HG02981 (cell line): ENCODE measurements around the gene ZCCHC8.
"Not testable (repeated sequence)": the region's sequence is repeated elsewhere in the genome, so short reads cannot be mapped to it uniquely, and the experiment has no call there.

Source experiments
- ATAC-seq: cut with Tn5 transposase; IDR thresholded peaks from one replicate; pipeline ENCODE4 v1.9.1; 2021; ENCODE audit warnings: mild to moderate bottlenecking, moderate library complexity; ENCODE audit not compliant: unreplicated experiment

The ZCCHC8 gene

GRCh38 chr12:122473543-122474323 lies 27.0 kb downstream of the ZCCHC8 start:
- no peak for ATAC-seq

GRCh38 chr12:122471324-122472226 lies 29.2 kb downstream of the ZCCHC8 start:
- no peak for ATAC-seq

GRCh38 chr12:122470576-122470975 lies 30.2 kb downstream of the ZCCHC8 start:
- not testable (repeated sequence) for ATAC-seq

GRCh38 chr12:122469856-122470255 lies 30.9 kb downstream of the ZCCHC8 start:
- not testable (repeated sequence) for ATAC-seq

- ATAC-seq = no peak
Observed at GRCh38 chr12:122467983-122468382, 32.7 kb downstream of the ZCCHC8 start.

GRCh38 chr12:122464317-122465042 lies 36.3 kb downstream of the ZCCHC8 start:
- not testable (repeated sequence) for ATAC-seq

- ATAC-seq = no peak
Observed at GRCh38 chr12:122460641-122461040, 40.1 kb downstream of the ZCCHC8 start.

- ATAC-seq = no peak
Observed at GRCh38 chr12:122460061-122460460, 40.7 kb downstream of the ZCCHC8 start.

GRCh38 chr12:122459211-122459610 lies 41.5 kb downstream of the ZCCHC8 start:
- no peak for ATAC-seq

GRCh38 chr12:122458105-122459035 lies 42.4 kb downstream of the ZCCHC8 start:
- ATAC-seq = no peak

- no peak for ATAC-seq
Observed at GRCh38 chr12:122457627-122458026, 43.1 kb downstream of the ZCCHC8 start.

GRCh38 chr12:122454739-122455138 lies 46.0 kb downstream of the ZCCHC8 start:
- no peak for ATAC-seq

- no peak for ATAC-seq
Observed at GRCh38 chr12:122454250-122454721, 46.4 kb downstream of the ZCCHC8 start.

GRCh38 chr12:122452701-122453285 lies 47.9 kb downstream of the ZCCHC8 start:
- no peak for ATAC-seq

- ATAC-seq = no peak
Observed at GRCh38 chr12:122449317-122449716, 51.4 kb downstream of the ZCCHC8 start.

- not testable (repeated sequence) for ATAC-seq
Observed at GRCh38 chr12:122447825-122448224, 52.9 kb downstream of the ZCCHC8 start.

GRCh38 chr12:122446390-122446789 lies 54.3 kb downstream of the ZCCHC8 start:
- not testable (repeated sequence) for ATAC-seq

- not testable (repeated sequence) for ATAC-seq
Observed at GRCh38 chr12:122444071-122444470, 56.7 kb downstream of the ZCCHC8 start.

- not testable (repeated sequence) for ATAC-seq
Observed at GRCh38 chr12:122438822-122439221, 61.9 kb downstream of the ZCCHC8 start.
